NCI-H1930 (cell line): ENCODE data around the gene HOXD1.

Experiments used
- DNase-seq, 2 experiments: peaks; one replicate each; lab custom pipeline; 2025; lab: John Stamatoyannopoulos, UW

HOXD1 gene

DNA sequence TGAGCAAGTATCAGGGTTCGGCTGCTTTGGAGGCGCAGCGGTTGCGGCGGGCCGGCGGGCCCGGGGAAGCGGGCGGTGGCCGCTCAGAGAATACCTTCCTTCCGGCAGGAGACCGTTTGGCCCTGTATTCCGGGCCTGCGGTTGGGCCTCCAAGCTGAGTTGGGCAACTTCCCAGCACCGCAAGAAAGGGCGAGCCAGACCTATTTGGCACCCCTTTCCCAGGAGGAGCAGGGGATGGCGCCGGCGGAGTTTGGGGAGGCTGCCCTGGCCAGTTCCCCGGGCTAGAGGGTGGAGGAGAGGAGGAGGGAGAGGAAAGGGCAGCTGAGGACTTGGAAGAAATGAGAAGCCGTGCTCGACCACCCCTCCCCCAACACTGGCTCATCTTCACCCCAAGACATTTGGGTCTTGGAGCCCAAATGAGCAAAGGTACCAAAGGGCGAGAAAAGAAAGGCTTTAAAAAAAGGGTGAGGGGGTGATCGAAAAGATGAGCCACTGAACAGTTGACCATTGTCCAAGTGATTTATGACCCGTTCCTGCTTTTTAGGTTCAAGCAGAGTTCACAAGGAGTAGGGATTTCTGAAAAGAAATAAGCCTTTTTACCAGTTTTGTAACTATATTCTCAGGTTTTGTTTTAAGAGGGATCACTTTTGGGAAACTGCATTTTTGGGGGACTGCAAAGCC lies 23.0 kb upstream of the HOXD1 start:
- DNase-seq = no peak

- DNase-seq = no peak
These were observed 22.2 kb upstream of the HOXD1 start for GRCh38 chr2:176166272-176166671.

DNA sequence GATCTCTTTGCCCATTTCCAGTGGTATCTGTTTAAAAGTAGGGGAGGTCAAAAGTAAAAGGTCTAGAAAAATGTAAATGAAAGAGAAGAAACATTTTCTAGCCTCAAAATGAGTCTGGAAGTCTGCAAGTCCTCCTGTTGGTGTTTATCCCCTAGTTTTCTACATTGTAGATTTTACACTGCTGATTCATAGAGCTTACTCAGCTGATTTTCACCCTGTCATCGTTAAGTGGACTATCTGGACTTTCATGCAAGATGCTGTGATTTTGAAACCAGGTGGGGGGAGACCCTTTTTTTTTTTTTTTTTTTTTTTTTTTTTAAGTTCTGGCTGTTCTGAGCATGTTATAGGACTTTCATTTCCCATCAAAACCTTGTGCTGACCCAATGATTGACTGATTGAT lies 21.1 kb upstream of the HOXD1 start:
- no peak for DNase-seq

- no peak for DNase-seq
These were observed 19.3 kb upstream of the HOXD1 start for GRCh38 chr2:176169181-176169580.

DNA sequence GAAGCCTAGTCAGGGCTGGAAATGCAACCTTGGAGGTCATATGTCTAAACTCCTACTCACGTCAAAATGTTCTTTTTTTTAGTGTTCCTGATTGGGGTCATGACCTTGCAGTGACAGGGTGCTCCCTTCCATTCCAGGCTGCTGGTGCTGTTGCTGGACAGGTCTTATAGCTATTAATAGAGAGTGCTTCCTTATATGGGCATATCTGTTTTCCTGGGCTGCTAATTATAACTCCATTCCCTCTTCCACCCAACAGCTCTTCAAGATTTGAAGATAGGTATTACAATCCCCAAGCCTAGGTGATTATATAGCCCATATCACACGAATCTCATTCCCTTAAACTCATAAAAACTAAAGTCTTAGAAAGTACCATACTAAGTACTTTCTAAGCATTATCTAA lies 18.8 kb upstream of the HOXD1 start:
- DNase-seq = no peak

- no peak for DNase-seq
These were observed 17.7 kb upstream of the HOXD1 start for GRCh38 chr2:176170602-176171305.

DNA sequence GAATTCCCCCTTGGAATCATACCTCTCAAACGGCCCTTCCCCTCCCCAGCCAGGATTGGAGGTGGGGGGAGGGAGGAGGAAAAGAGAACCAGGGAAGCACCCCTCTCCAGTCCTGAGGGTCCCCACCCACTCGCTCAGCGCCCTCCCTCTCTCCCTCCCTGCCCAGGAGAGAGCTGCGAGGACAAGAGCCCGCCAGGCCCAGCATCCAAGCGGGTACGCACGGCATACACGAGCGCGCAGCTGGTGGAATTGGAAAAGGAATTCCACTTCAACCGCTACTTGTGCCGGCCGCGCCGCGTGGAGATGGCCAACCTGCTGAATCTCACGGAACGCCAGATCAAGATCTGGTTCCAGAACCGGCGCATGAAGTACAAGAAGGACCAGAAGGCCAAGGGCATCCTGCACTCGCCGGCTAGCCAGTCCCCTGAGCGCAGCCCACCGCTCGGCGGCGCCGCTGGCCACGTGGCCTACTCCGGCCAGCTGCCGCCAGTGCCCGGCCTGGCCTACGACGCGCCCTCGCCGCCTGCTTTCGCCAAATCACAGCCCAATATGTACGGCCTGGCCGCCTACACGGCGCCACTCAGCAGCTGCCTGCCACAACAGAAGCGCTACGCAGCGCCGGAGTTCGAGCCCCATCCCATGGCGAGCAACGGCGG lies 17.0 kb upstream of the HOXD1 start:
- no peak for DNase-seq

DNA sequence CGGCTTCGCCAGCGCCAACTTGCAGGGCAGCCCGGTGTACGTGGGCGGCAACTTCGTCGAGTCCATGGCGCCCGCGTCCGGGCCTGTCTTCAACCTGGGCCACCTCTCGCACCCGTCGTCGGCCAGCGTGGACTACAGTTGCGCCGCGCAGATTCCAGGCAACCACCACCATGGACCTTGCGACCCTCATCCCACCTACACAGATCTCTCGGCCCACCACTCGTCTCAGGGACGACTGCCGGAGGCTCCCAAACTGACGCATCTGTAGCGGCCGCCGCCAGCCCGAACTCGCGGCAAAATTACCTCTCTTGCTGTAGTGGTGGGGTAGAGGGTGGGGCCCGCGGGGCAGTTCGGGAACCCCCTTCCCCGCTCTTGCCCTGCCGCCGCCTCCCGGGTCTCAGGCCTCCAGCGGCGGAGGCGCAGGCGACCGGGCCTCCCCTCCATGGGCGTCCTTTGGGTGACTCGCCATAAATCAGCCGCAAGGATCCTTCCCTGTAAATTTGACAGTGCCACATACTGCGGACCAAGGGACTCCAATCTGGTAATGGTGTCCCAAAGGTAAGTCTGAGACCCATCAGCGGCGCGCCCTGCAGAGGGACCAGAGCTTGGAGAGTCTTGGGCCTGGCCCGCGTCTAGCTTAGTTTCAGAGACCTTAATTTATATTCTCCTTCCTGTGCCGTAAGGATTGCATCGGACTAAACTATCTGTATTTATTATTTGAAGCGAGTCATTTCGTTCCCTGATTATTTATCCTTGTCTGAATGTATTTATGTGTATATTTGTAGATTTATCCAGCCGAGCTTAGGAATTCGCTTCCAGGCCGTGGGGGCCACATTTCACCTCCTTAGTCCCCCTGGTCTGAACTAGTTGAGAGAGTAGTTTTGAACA lies 16.2 kb upstream of the HOXD1 start:
- no peak for DNase-seq

DNA sequence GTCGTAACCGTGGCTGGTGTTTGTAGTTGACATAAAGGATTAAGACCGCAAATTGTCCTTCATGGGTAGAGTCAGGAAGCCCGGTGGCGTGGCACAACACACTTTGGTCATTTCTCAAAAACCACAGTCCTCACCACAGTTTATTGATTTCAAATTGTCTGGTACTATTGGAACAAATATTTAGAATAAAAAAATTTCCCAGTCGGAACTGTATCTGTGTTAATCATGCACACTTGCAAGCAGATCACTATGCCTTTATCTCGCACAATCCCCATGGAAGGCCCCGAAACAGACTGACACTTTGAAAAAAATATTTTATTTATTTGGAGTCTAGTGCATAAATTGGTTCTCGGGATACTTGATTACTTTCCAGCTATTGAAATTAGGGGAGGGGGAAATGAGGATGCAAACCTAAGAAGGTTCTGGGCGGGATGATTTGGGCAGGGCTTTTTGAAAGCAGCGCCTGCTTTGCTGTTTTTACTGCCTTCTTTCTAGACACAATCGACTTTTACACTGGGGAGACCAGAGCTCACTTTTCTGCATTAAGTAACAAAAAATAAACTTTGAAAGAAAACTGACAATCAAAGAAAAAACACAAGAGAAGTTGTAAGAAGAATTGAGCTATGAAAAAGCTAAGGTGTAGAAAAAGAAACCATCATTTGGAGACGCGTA lies 15.4 kb upstream of the HOXD1 start:
- no peak for DNase-seq

GRCh38 chr2:176173567-176174381 lies 14.7 kb upstream of the HOXD1 start:
- DNase-seq = no peak

DNA sequence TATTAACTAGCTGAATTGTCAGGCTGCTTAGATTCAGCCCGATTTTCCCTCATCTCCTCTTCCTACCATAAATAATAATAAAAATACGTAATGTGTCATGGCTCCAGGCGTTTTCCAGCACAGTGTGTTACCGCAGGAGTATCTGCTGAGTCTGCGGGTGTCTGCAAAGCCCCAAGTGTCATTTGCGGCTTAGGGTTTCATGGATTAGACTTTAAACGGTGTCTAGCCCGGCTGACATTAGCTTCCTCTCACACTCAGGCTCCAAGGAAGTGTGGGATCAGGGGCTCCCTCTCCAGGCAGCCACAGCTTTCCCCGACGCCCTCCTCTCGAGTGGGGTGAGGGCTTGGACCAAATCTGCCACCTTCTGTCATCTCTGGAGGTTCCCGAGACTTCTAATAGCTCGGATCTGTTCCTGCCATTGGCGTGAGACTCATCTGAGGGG lies 14.1 kb upstream of the HOXD1 start:
- no peak for DNase-seq

DNA sequence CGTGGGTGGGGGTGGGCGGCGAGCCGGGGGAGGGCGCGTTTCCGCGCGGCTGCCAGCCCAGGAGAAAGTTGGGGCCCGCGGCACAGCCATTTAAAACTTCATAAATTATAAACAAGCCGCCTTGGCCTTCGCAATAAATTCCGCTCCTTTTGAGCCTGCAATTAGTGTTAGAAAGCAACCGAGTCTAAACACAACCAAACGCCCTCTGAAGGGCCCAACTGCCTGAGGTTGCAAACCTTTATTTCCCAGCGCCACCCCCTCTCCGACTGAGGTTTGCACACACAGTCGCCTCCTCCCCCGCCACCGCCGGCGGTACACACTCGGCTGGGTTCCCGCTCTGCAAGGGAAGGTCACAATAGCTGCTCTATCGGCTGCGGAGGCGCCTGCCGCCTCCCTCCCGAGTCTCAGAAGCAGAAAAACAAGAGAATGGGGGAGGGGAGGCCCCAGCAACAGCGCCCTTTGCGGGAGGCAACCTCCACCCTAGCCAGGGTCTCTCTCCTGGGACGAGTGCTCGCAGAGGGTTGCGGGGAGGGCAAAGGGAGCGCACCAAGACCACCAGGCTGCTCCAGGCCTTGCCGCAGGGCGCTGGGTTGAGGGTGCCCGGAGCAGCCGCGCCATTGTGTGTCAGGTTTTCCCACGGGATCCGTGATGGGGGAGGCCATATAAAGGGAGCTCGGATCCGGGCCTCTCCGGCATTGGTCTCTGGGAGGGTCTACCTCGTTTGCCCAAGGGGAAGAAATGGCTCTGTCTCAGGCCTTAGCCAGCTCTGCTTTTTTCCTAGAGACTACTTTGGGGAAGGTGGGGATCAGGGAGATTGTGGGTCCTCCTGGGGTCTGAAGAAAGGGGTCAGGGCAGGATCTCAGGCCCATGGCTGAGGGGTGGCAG lies 13.4 kb upstream of the HOXD1 start:
- no peak for DNase-seq

GRCh38 chr2:176175709-176176607 lies 12.5 kb upstream of the HOXD1 start:
- DNase-seq = no peak

DNA sequence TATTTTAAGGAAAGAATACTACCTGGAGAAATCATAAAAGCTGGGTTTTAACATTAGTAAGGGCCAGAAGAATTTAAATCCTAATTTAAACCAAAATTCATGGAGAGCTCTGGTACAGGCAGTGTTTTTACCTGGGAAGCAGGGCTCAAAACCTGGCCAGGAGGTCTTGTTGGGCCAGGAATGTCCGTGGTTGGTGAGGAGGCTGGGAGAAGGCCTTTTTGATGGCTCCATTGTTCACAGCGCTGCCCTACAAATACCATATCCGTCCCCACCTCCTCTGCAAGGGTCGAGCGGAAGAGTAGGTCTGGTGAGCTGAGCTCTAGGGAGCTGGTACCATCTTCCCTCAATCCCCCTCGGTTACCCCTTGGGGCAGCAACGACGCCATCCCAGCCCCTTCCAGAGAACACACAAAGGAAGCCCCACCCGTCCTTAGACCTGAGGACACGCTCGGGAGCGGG lies 10.9 kb upstream of the HOXD1 start:
- DNase-seq = no peak

GRCh38 chr2:176178038-176178756 lies 10.3 kb upstream of the HOXD1 start:
- no peak for DNase-seq

DNA sequence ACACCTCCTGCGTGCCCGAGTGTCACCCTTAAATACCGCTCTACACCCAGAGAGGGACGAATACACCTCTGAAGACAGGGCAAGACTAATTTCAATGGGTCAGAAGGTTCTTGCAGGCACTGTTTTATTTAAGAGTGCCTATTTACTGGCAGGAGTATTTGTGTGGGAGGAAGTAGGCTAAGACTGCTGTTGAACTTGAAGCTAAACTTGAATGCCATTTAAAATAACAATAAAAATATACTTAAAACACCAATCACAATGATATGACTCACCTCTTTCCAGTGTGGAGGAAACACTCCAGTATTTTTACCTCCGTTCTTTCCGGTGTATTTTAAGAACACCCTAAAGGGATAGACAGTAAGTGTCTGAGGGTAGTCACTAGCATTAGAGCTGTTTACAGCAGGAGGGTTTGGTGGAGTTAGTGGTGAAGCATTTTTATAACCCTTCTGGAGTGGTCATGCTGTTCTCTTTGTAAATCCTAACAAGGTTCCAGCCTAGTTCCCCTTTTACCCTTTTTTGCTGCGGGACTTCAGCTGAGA lies 9.6 kb upstream of the HOXD1 start:
- DNase-seq = no peak

DNA sequence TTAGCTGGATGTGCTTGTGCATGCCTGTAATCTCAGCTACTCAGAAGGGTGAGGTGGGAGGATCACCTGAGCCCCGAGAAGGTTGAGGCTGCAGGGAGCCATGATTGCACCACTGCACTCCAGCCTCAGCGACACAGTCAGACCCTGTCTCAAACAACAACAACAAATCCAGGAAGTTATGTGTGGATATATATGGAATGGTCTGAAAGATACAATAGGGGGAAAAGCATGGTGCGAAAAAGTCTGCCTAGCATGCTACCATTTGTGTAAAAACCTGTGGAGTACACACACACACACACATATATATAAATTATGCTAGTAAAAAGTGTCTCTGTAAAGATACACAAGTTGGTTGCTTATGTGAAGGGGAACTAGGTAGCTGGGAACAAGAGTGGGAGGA lies 6.9 kb upstream of the HOXD1 start:
- DNase-seq = no peak

GRCh38 chr2:176182671-176183070 lies 5.8 kb upstream of the HOXD1 start:
- no peak for DNase-seq
